Omental fat pad (tissue), 4 donors: Measurements from ENCODE around the gene PPP1R16B. TPM values are rescaled to one million over a fixed set of nuclear protein-coding genes. Genes with fewer than 3 reads are reported as not detected.

Experiments used
- ATAC-seq: fragments of 150-250 bp; one replicate; pipeline ENCODE4 v1.9.1; 2016; ENCODE audit warnings: mild to moderate bottlenecking, moderate library complexity; ENCODE audit not compliant: low FRiP score
- DNase-seq: peaks from one replicate; pipeline ENCODE4 v3.0.0-alpha.2; 2019; ENCODE audit warnings: low spot score
- total RNA-seq, 4 donors: library from RNA; depleted of rRNA; stranded (reverse); fragments of >200 nt; gene quantifications; one replicate each; pipeline ENCODE4 v1.1.0, GENCODE V29; 2016
- TF ChIP-seq, protein P1 (sequence below), 3 donors: fragments of 450-650 bp; IDR thresholded peaks; one replicate each; pipeline ENCODE4 v1.5.1; 2016 to 2017; ENCODE audit warnings: antibody characterized with exemption in 3 of 3, mild to moderate bottlenecking in 3 of 3, moderate library complexity in 2 of 3

The PPP1R16B gene
- total RNA-seq, 4 donors from 2014 or later, result 7.1 to 48.4 (median 21.6) TPM

DNA sequence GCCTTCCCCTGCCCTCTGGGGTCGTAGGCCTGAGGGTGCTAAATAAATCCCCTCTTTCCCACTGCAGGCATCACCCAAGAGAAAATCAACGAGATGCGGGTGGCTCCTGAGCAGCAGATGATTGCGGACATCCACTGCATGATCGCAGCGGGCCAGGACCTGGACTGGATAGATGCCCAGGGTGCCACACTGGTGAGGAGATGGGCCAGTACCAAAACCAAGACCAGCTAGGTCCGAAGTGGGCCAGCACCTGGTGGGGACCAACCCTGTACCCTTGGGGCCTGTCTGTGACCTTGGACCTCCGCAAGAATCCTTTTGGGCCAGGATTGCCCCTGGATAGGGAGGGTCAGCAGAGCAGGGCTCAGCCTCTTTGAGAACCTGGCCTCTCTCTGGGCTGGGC is 97.1 kb downstream of the PPP1R16B start:
- ATAC-seq (no peak), DNase-seq (no peak)
- TF ChIP-seq, protein P1, sequence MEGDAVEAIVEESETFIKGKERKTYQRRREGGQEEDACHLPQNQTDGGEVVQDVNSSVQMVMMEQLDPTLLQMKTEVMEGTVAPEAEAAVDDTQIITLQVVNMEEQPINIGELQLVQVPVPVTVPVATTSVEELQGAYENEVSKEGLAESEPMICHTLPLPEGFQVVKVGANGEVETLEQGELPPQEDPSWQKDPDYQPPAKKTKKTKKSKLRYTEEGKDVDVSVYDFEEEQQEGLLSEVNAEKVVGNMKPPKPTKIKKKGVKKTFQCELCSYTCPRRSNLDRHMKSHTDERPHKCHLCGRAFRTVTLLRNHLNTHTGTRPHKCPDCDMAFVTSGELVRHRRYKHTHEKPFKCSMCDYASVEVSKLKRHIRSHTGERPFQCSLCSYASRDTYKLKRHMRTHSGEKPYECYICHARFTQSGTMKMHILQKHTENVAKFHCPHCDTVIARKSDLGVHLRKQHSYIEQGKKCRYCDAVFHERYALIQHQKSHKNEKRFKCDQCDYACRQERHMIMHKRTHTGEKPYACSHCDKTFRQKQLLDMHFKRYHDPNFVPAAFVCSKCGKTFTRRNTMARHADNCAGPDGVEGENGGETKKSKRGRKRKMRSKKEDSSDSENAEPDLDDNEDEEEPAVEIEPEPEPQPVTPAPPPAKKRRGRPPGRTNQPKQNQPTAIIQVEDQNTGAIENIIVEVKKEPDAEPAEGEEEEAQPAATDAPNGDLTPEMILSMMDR (IDR thresholded peaks at IDR 0.05), result no peak

DNA sequence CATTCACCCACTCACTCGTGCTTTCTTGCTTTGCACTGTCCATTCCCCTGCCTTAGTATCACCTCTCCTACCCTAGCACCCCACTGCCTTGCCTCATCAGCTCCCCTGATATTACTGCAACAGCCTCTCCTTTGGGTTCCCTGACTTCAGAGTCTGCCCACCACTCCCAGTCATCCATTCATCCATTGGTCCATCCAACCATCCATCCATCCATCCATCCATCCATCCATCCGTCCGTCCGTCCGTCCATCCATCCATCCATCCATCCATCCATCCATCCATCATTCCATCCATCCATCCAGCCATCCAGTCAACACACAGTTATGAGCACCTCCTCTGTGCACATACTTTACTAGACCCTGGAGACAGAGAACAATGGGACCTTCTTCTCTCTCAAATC is 97.8 kb downstream of the PPP1R16B start:
- ATAC-seq, result no peak
- DNase-seq, result no peak
- TF ChIP-seq, protein P1 (IDR thresholded peaks at IDR 0.05), result no peak

DNA sequence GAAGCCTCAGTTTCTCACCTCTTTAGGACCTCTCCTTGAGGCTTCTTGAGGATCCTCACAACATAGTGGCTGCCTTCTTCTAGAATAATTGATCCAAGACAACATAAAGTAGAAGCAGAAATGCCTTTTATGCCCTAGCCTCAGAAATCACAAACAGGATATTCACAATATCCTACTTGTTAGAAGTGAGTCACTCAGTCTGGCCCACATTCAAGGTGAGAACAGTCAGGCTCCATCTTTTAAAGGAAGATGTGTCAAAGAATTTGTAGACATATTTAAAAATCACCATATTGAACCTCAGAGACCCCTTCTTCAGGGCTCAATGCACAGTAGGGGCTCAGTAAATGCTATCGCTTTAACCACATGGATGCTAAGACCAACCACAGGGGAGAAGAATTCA is 99.9 kb downstream of the PPP1R16B start:
- DNase-seq (no peak), ATAC-seq (no peak)
- TF ChIP-seq, protein P1 (IDR thresholded peaks at IDR 0.05), result no peak

DNA sequence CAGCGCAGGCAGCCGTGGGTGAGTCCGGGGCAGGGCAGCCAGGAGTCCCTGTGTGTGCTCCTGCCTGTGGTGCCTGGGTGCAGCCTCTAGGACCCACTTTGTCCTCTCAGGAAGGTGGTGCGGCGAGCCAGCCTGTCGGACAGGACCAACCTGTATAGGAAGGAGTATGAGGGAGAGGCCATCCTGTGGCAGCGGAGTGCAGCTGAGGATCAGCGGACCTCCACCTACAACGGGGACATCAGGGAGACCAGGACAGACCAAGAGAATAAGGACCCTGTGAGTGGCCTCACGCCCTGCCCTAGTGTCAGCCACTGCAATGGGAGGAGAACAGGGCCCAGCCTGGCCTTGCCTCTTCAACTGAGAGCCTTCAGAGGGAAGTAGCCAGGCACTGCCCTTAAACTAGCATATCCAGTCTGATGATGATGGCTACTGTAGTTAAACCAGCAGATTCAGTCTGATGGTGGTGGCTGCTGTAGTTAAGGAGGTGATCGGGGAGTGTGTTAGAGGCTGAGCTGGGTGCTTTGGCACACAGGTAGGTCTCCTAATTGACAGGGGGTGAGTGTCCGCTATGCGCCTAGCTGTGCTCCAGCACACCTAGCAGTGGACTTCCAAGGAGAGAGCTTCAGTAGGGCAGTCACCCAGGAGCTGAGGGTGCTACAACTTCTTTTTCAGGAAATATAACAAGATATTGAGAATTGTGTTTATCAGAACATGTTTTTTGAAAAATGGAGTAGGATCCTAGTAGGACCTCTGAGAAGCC is 102.6 kb downstream of the PPP1R16B start:
- no peak for DNase-seq
- TF ChIP-seq, protein P1 (IDR thresholded peaks at IDR 0.05), result no peak
- no peak for ATAC-seq

DNA sequence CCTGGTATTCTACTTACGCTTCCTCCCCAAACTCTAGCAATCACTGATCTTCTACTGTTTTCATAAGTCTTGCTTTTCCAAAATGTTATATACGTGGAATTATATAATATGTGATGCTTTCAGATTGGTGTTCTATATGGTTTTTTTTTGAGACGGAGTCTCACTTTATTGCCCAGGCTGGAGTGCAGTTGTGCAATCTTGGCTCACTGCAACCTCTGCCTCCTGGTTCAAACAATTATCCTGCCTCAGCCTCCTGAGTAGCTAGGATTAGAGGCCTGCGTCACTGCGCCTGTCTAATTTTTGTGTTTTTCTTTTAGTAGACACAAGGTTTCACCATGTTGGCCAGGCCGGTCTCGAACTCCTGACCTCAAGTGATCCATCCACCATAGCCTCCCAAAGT is 109.9 kb downstream of the PPP1R16B start:
- ATAC-seq (no peak), DNase-seq (no peak)
- TF ChIP-seq, protein P1 (IDR thresholded peaks at IDR 0.05), result no peak

DNA sequence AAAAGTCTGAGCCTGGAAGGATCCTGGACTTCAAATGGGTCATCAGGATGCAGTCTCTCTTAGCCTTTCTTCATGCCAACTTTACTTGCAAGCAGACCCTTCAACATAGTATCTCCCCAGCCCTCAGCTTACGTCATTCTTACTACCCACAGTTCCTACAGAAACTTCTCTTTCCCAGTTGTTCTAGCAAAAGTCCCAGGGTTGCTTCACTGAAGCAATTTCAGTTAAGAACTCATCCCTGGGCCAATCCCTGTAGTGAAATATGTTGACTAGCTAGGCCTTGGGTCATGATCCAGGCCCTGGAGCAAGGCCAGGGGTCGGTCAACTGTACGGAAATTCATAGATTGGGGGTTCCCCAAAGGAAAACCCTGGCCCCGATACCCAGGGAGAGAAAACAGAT is 112.2 kb downstream of the PPP1R16B start:
- no peak for ATAC-seq

More for the DNA sequence above, 112.2 kb downstream of the PPP1R16B start:
- no peak for DNase-seq
- TF ChIP-seq, protein P1 (IDR thresholded peaks at IDR 0.05), result no peak
